DOHH2 (cell line): ENCODE data around the gene ADD3.

Source experiments
- CTCF ChIP-seq: fragments of 200-600 bp; sonication (generic); IDR thresholded peaks from one replicate; pipeline ENCODE4 v1.5.1; 2014; ENCODE audit warnings: antibody characterized with exemption, mild to moderate bottlenecking, low read depth, low read length; ENCODE audit not compliant: poor library complexity, severe bottlenecking
- EZH2phosphoT487 ChIP-seq: fragments of 200-600 bp; sonication (generic); IDR thresholded peaks from 2 replicates; pipeline ENCODE4 v1.6.1; 2017; ENCODE audit warnings: borderline replicate concordance, mild to moderate bottlenecking, antibody characterized with exemption, low read length, moderate library complexity, mixed read lengths

- TF ChIP-seq CTCF (no peak), EZH2phosphoT487 (no peak)
These were observed 167.0 kb downstream of the ADD3 start for GRCh38 chr10:110174816-110175215.
